ENCODE measurements around the gene P3H2.

Gene P3H2

DNA sequence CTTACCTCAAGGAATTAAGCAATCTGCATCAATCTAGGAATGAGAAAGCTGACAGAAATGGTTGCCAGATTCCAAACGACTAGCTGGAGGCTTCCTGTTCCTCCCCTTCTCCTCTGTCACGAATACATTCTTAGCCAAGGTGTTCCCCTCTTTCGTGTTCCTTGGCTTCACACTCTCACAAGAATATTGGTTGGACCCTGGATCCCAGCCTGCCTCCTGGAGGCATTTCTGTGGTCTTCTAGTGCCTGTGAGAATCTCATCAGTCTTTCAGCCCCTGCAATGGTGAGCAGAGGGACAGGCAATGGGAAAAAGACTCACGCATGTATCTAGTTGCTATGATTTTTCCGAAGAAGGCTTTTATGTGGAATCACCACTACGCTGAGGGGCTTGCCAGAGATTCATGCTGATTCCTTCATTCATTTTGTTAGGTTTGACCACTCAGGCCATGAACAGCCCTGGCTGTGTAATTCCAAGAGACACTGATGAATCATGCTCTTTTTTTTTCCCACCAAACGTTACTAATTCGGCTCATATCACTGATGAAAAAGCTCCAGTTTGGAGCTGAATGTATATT is 1.6 kb upstream of the P3H2 start:
- no peak for DNase-seq

DNA sequence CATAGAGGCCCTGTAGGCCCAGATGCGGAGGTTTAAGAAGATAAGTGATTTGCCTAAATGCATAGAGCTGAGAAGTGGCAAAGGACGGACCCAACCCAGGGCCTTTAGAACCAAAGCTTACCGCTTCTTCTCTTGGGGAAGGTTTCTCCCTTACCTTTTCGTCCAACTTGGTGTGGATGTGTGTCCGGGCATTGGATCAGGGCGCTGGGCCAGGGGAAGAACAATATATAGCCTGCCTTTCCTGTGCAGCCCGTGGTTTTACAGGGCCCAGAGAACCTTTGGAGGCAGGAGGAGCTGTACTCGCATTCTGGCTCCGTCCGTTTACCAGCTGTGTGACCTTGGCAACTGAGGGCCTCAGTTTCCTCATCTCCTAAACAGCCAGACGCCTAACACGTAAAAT is 686 bp upstream of the P3H2 start:
- peak; percentile 42 for DNase-seq

- no peak for DNase-seq
Measured at GRCh38 chr3:190121061-190121377, 322 bp upstream of the P3H2 start.

GRCh38 chr3:190119461-190120268 is 1.0 kb downstream of the P3H2 start:
- DNase-seq: no peak

DNA sequence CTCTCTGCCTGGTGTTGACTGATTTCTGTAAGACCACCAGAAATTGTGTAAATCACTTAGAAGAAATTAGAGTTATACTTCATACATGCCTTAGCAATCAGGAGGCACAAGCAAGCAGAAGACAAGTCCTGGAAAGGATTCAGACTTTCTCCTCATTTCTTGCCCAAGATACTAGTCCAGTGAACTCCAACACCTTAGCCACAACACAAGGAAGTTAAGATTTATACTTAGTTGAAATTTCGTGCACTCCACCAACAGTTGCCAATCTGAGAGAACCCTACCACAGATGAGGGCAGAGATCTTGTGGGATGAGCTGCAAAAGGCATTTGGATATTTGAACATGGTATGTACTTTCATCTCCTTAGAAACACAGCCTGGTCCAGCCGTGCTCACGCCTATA is 2.3 kb downstream of the P3H2 start:
- no peak for DNase-seq

DNA sequence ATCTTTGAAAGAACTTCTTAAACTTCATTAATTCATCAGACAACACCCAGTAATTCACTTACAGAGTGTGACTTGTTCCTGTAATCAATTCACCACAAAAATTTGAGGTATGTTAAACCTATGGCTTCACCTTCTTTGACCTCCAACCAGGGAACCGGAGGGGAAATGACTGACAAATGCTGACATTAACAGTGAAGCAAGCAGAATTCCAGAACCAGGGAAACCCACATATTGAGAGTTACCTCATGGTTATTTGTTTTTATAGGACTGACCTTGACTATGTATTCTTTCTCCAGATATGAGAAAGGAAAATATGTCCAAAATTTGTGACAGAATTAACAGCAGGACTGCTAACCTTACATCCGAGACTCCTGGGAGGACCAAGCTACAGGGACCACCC is 2.7 kb downstream of the P3H2 start:
- no peak for DNase-seq

- DNase-seq: no peak
Measured at GRCh38 chr3:190116551-190117067, 4.1 kb downstream of the P3H2 start.

- DNase-seq: no peak
Measured at GRCh38 chr3:190110826-190111225, 9.9 kb downstream of the P3H2 start.

- DNase-seq: no peak
Measured at GRCh38 chr3:190109441-190109840, 11.3 kb downstream of the P3H2 start.

GRCh38 chr3:190108804-190109203 is 11.9 kb downstream of the P3H2 start:
- DNase-seq: no peak

DNA sequence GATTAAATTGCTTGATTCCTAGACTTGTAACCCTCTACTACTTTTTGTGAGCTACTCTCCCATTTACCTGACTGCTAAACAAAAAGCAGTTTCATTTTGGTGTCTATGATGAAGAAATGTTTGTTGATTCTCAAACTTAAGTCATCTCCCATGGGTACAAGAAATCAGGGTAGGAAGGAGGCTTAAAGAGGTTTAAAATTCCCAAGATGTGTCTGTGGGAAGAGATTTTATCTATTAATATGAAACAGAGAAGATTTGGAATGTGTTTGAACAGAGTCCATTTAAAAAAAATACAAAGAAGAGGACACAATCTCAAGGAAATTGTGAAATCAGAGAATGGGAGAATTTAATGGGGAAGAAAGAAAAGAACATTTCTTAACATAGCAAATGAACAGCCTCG is 14.8 kb downstream of the P3H2 start:
- DNase-seq: no peak

DNA sequence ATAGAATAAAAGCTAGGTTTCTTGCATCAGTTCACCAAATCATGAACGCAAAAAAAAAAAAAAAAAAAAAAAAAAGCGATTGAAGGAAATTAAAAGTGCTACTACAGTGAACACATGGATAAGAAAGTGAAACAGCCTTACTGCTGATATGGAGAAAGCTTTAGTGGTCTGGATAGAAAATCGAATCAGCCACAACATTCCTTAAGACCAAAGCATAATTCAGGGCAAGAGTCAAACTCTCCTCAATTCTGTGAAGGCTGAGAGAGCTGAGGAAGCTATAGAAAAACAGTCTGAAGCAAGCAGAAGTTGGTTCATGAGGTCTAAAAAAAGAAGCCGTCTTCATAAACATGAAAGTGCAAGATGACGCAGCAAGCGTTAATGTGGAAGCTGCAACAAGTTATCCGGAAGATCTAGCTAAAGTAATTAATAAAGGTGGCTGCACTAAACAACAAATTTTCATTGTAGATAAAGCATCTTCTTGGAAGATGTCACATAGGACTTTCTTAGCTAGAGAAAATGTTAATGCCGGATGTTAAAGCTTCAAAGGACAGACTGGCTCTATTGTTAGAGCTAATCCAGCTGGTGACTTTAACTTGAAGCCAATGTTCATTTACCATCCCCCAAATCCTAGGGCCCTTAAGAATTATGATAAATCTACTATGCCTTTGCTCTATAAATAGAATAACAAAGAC is 19.2 kb downstream of the P3H2 start:
- no peak for DNase-seq

DNA sequence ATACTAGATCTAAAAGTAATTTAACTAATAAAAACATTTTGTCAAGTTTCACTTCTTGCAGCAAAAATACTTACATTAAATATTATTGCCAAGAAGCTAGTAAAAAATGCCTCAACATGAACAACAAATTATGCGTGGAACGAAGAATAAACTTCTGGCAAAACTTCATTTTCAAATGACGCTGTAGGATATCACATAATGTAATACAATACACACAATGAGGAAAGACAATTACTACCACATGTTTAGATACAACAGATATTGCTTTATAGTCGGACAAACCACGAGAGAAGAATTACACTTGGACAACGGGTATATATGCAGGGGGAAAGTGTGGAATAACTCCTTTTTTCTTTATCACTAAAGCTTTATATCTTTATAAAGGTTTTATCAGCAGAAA is 21.6 kb downstream of the P3H2 start:
- DNase-seq: no peak

- DNase-seq: no peak
Measured at GRCh38 chr3:190097617-190098016, 23.1 kb downstream of the P3H2 start.

DNA sequence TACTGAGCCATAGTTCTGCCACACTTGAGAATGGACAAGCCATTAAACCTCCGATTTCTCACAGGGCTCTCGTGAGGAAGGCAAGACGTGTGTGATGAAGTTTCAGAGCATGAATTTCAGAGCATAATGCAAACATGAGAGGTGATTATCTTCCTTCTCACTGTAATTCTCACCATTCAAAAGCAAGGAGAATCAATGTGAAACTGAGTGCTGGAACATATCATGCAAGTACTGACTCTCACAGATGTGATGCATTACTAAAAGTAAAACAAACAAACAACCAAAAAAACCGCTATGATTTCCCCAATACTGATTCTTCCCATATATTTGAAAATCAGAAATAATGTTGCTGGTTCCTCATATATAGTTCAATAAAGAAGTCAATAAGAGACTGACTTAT is 23.7 kb downstream of the P3H2 start:
- no peak for DNase-seq

DNA sequence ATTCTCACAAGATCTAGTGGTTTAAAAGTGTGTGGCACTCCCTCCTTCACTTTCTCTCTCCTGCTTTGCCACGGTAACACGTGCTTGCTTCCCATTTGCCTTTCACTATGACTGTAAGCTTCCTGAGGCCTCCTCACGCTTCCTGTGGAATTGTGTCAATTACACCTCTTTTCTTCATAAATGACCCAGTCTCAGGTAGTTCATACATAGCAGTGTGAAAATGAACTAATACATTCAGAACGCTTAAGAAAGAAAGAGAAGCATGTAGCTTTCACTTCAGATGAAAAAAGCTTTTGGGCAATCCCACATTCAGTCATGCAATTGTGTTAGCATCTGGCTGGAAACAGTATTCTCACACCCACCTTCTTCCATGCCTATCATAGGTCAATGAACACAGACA is 24.4 kb downstream of the P3H2 start:
- no peak for DNase-seq

DNA sequence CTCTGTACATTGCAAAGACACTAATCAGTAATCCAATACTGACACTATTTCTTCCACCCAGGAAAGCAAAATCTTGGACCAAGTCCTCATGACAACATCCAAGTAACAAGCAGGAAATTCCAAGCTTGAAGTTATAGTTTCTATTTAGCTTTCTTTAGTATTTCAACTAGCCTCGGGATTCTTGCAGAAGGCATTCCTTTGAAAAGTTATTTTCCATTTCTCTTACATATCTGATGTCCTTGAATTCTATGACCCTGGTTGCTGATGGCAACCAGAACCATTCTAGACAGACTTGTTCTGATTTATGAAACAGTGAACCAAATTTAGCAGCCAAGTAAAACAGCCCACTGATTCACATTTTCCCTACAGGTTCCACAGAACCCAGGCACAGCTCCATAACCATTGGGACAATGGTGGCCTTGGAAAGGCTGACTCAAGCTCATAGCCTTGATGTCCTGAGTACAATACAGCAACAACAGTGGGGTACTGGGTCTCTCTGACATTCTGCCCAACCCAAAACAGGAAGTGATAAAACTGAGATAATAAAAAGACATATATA is 26.5 kb downstream of the P3H2 start:
- no peak for DNase-seq

- no peak for DNase-seq
Measured at GRCh38 chr3:190092250-190092649, 28.4 kb downstream of the P3H2 start.

GRCh38 chr3:190089711-190090110 is 31.0 kb downstream of the P3H2 start:
- DNase-seq: peak; percentile 59

- no peak for DNase-seq
Measured at GRCh38 chr3:190088890-190089289, 31.8 kb downstream of the P3H2 start.

GRCh38 chr3:190086191-190086590 is 34.5 kb downstream of the P3H2 start:
- no peak for DNase-seq

DNA sequence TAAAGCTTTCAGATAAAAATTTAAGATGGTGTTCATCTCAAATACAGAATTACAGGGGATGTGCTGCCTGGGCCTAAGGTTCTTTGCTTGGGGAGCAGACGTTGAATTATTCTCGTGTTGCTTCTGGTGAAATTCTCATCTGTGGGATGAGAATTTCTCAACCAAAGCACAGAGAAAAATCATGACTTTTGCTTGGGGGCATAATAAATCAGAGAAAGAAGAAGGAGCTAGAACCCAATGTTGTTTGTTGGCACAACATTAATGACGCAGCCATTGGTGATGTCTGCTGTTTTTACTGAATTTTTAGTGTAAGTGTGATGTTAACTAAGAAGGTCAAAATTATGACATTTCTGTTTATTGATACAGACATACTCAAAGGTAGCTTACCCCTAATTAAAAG is 35.7 kb downstream of the P3H2 start:
- DNase-seq: no peak

- DNase-seq: no peak
Measured at GRCh38 chr3:190083635-190084034, 37.1 kb downstream of the P3H2 start.

- no peak for DNase-seq
Measured at GRCh38 chr3:190081389-190081788, 39.3 kb downstream of the P3H2 start.

Data from left hindlimb (tissue), 1 donor.